ENCODE data around the gene KCNH8. TPM values are rescaled to one million over a fixed set of nuclear protein-coding genes. Genes with fewer than 3 reads are reported as not detected.

Gene KCNH8
- total RNA-seq, 3 donors from 2014 or later (not counting 1 experiment from before 2014, with no cell fraction given), result 0.10 TPM; not detected in 2

GRCh38 chr3:19254784-19255338 lies 106.6 kb downstream of the KCNH8 start:
- Mint-ChIP-seq H3K4me3 (no peak overlapping the region), H3K27ac (no peak overlapping the region), H3K9me3 (peaks cover 0 to 2% of the 10 kb centered on the region in 2 donors), H3K27me3 (ENCODE audit: low read depth in 2 of 2) (no peaks in the 10 kb centered on the region), H3K4me1 (peaks cover 5 to 6% of the 10 kb centered on the region in 2 donors), H3K36me3 (no peaks in the 10 kb centered on the region)
- 77% methylated on average over 4 of the region's 5 CpGs for WGBS (ENCODE audit: insufficient coverage)
- TF ChIP-seq CTCF (IDR thresholded peaks at IDR 0.05), result no peak
- Histone ChIP-seq H3K36me3 (ENCODE audit: control insufficient read depth, insufficient read depth, low read length) (no peaks in the 10 kb centered on the region), H3K9me3 (ENCODE audit: control insufficient read depth, insufficient read depth, low read length) (no peaks in the 10 kb centered on the region), H3K4me3 (ENCODE audit: low read length) (no peak overlapping the region), H3K27me3 (ENCODE audit: control insufficient read depth, insufficient read depth, low read length) (no peaks in the 10 kb centered on the region), H3K4me1 (ENCODE audit: control insufficient read depth, insufficient read depth, low read length) (no peaks in the 10 kb centered on the region), H3K27ac (ENCODE audit: low read length) (no peak overlapping the region)
- intact Hi-C loops (cut with micrococcal nuclease), result no loop called here
- no peak for DNase-seq
- no peak for ATAC-seq

DNA sequence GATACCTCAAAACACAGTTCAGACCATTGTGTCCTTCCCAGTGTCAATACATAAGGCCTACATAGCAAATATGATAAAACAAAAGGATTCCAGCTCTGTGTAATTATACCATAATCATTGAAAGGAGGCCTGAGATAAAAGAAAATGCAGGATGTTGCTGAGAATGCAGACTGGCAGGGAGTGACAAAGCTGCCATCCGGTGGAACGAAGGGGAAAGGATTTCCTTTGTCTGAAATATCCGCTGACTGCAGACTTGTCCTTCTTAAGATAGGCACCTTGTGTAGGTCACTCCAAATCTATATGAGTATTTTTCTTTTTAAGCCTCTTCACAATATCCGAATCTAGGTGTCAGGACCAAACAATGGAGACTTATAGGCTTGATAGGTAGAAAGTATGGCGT lies 108.0 kb downstream of the KCNH8 start:
- H3K4me1 Mint-ChIP-seq, result peaks cover 5 to 6% of the 10 kb centered on the region in 2 donors
- H3K4me3 ChIP-seq (ENCODE audit: low read length), result no peak overlapping the region
- no peaks in the 10 kb centered on the region for H3K36me3 ChIP-seq (ENCODE audit: control insufficient read depth, insufficient read depth, low read length)
- intact Hi-C loops (cut with micrococcal nuclease), result no loop called here
- no peaks in the 10 kb centered on the region for H3K4me1 ChIP-seq (ENCODE audit: control insufficient read depth, insufficient read depth, low read length)
- no peaks in the 10 kb centered on the region for H3K27me3 Mint-ChIP-seq (ENCODE audit: low read depth in 2 of 2)
- WGBS (ENCODE audit: insufficient coverage), result 91% methylated on average over 5 of the region's 5 CpGs
- no peaks in the 10 kb centered on the region for H3K36me3 Mint-ChIP-seq
- H3K27ac Mint-ChIP-seq, result no peak overlapping the region
- peaks cover 0 to 2% of the 10 kb centered on the region in 2 donors for H3K9me3 Mint-ChIP-seq
- no peak for ATAC-seq
- no peak overlapping the region for H3K27ac ChIP-seq (ENCODE audit: low read length)
- no peaks in the 10 kb centered on the region for H3K9me3 ChIP-seq (ENCODE audit: control insufficient read depth, insufficient read depth, low read length)
- no peak overlapping the region for H3K4me3 Mint-ChIP-seq
- DNase-seq, result no peak
- no peak for TF ChIP-seq CTCF (IDR thresholded peaks at IDR 0.05)
- no peaks in the 10 kb centered on the region for H3K27me3 ChIP-seq (ENCODE audit: control insufficient read depth, insufficient read depth, low read length)

DNA sequence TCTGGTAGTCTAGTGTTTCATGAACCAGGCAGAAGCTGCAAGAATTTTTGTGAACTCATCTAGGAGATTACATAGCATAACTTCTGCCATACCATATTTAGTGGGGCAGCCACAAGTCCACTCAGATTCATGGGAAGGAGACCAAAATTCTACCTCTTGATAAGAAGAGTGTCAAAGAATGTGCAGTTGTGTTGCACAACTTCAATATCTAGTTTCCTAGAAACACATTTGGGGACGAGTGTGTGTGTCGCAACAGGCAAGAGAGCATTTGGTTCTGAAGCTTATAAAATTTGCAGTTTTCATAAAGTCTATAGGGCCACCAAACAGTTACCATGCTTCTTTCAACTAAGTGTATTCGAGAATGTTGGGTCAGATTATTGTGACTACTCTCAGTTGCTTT lies 115.3 kb downstream of the KCNH8 start:
- H3K4me1 ChIP-seq (ENCODE audit: control insufficient read depth, insufficient read depth, low read length), result no peaks in the 10 kb centered on the region
- no peak for DNase-seq
- ATAC-seq, result no peak
- Mint-ChIP-seq H3K4me3 (no peak overlapping the region), H3K36me3 (no peaks in the 10 kb centered on the region), H3K4me1 (no peaks in the 10 kb centered on the region), H3K27ac (no peak overlapping the region), H3K9me3 (peaks cover 2 to 3% of the 10 kb centered on the region in 2 donors), H3K27me3 (ENCODE audit: low read depth in 2 of 2) (no peaks in the 10 kb centered on the region)
- intact Hi-C loops (cut with micrococcal nuclease), result no loop called here
- H3K4me3 ChIP-seq (ENCODE audit: low read length), result no peak overlapping the region
- no peaks in the 10 kb centered on the region for H3K36me3 ChIP-seq (ENCODE audit: control insufficient read depth, insufficient read depth, low read length)
- no peak overlapping the region for H3K27ac ChIP-seq (ENCODE audit: low read length)
- no peaks in the 10 kb centered on the region for H3K9me3 ChIP-seq (ENCODE audit: control insufficient read depth, insufficient read depth, low read length)
- H3K27me3 ChIP-seq (ENCODE audit: control insufficient read depth, insufficient read depth, low read length), result no peaks in the 10 kb centered on the region
- WGBS (ENCODE audit: insufficient coverage), result 88% methylated on average over 3 of the region's 3 CpGs
- no peak for TF ChIP-seq CTCF (IDR thresholded peaks at IDR 0.05)

GRCh38 chr3:19264424-19264823 lies 116.1 kb downstream of the KCNH8 start:
- Histone ChIP-seq H3K36me3 (ENCODE audit: control insufficient read depth, insufficient read depth, low read length) (no peaks in the 10 kb centered on the region), H3K27ac (ENCODE audit: low read length) (no peak overlapping the region), H3K9me3 (ENCODE audit: control insufficient read depth, insufficient read depth, low read length) (no peaks in the 10 kb centered on the region), H3K4me1 (ENCODE audit: control insufficient read depth, insufficient read depth, low read length) (no peaks in the 10 kb centered on the region), H3K27me3 (ENCODE audit: control insufficient read depth, insufficient read depth, low read length) (no peaks in the 10 kb centered on the region), H3K4me3 (ENCODE audit: low read length) (no peak overlapping the region)
- 77% methylated on average over 6 of the region's 6 CpGs for WGBS (ENCODE audit: insufficient coverage)
- Mint-ChIP-seq H3K27me3 (ENCODE audit: low read depth in 2 of 2) (no peaks in the 10 kb centered on the region), H3K9me3 (peaks cover 2 to 3% of the 10 kb centered on the region in 2 donors), H3K36me3 (no peaks in the 10 kb centered on the region), H3K27ac (no peak overlapping the region), H3K4me3 (no peak overlapping the region), H3K4me1 (no peaks in the 10 kb centered on the region)
- TF ChIP-seq CTCF (IDR thresholded peaks at IDR 0.05), result no peak
- intact Hi-C loops (cut with micrococcal nuclease), result no loop called here
- ATAC-seq (no peak), DNase-seq (no peak)

All from natural killer cell (primary cell).